Gastroesophageal sphincter (tissue), 4 donors: Measurements from ENCODE around the gene RFNG. TPM values are rescaled to one million over a fixed set of nuclear protein-coding genes. Genes with fewer than 3 reads are reported as not detected.

Source experiments
- ATAC-seq: fragments of 150-250 bp; one replicate; pipeline ENCODE4 v1.9.1; 2016; ENCODE audit warnings: mild to moderate bottlenecking, moderate library complexity
- H3K27ac ChIP-seq, 4 donors: fragments of 200-600 bp; sonication (generic) in 3 of 4; 1 replicate in 3 of 4; 2 replicates in 1 of 4; pipeline ENCODE4 v1.5.1; 2016 to 2019
- H3K27me3 ChIP-seq: fragments of 200-600 bp; sonication (generic); one replicate; pipeline ENCODE4 v1.5.1; 2019
- H3K36me3 ChIP-seq, 2 donors: fragments of 200-600 bp; sonication (generic); one replicate each; pipeline ENCODE4 v1.5.1; 2019; ENCODE audit warnings: control low read depth in 1 of 2
- H3K4me1 ChIP-seq, 3 donors: fragments of 200-600 bp; sonication (generic); 1 replicate in 2 of 3; 2 replicates in 1 of 3; pipeline ENCODE4 v1.5.1; 2016 to 2019; ENCODE audit warnings: control low read depth in 2 of 3
- H3K4me3 ChIP-seq, 2 donors: fragments of 200-600 bp; sonication (generic); one replicate each; pipeline ENCODE4 v1.5.1; 2019; ENCODE audit warnings: mild to moderate bottlenecking in 1 of 2, moderate library complexity in 1 of 2
- H3K9me3 ChIP-seq, 3 donors: fragments of 200-600 bp; sonication (generic); one replicate each; pipeline ENCODE4 v1.5.1; 2017 to 2019; ENCODE audit warnings: control low read depth in 2 of 3
- CTCF ChIP-seq, 4 experiments: fragments of 200-600 bp in 2 of 4; fragments of 450-650 bp in 2 of 4; sonication (generic) in 1 of 4; IDR thresholded peaks; one replicate each; pipeline ENCODE4 v1.5.1; 2017 to 2019; ENCODE audit warnings: antibody characterized with exemption in 4 of 4, mild to moderate bottlenecking in 2 of 4, moderate library complexity in 2 of 4
- EP300 ChIP-seq: sonication (generic); formaldehyde crosslinking; IDR thresholded peaks from one replicate; pipeline ENCODE4 v1.6.1; 2017; ENCODE audit warnings: antibody characterized with exemption, mild to moderate bottlenecking
- POLR2A ChIP-seq, 2 donors: fragments of 450-650 bp; IDR thresholded peaks; one replicate each; pipeline ENCODE4 v1.6.1; 2017; ENCODE audit warnings: antibody characterized with exemption in 2 of 2, mild to moderate bottlenecking in 2 of 2, moderate library complexity in 1 of 2
- POLR2AphosphoS5 ChIP-seq: sonication (generic); formaldehyde crosslinking; IDR thresholded peaks from one replicate; pipeline ENCODE4 v1.6.1; 2017; ENCODE audit warnings: antibody characterized with exemption
- WGBS, 2 donors: methylation state at CpG; one replicate each; pipeline ENCODE4 v1.1.5; 2018; ENCODE audit warnings: low coverage in 1 of 2; 5-methylcytosine and 5-hydroxymethylcytosine counted together
- total RNA-seq, 4 donors: library from RNA; depleted of rRNA; stranded (reverse); fragments of >200 nt; gene quantifications; one replicate each; pipeline ENCODE4 v1.1.0, GENCODE V29; 2016

Gene RFNG
- total RNA-seq, 4 donors from 2014 or later, result 28.8 to 48.2 (median 34.3) TPM

- H3K27me3 ChIP-seq, result no peaks in the 10 kb centered on the region
- ATAC-seq, result no peak
- no peak for TF ChIP-seq POLR2AphosphoS5
- TF ChIP-seq EP300, result no peak
- no peak for TF ChIP-seq CTCF (IDR thresholded peaks at IDR 0.05)
- TF ChIP-seq POLR2A (IDR thresholded peaks at IDR 0.05), result no peak
- no peak overlapping the region for H3K27ac ChIP-seq
- no CpG with 5 or more reads among the region's 47 CpGs for WGBS, 2 donors
- no peak overlapping the region for H3K4me3 ChIP-seq
- no peaks in the 10 kb centered on the region for H3K4me1 ChIP-seq
- H3K36me3 ChIP-seq, result peaks cover 0 to 100% of the 10 kb centered on the region in 2 donors
- H3K9me3 ChIP-seq, result no peaks in the 10 kb centered on the region
These were observed 37.5 kb upstream of the RFNG start for GRCh38 chr17:82088838-82089722.

GRCh38 chr17:82087961-82088837 lies 36.6 kb upstream of the RFNG start:
- Histone ChIP-seq H3K36me3 (peaks cover 0 to 100% of the 10 kb centered on the region in 2 donors), H3K4me1 (no peaks in the 10 kb centered on the region), H3K4me3 (no peak overlapping the region), H3K27ac (no peak overlapping the region), H3K27me3 (no peaks in the 10 kb centered on the region), H3K9me3 (no peaks in the 10 kb centered on the region)
- TF ChIP-seq EP300 (no peak), POLR2A (IDR thresholded peaks at IDR 0.05) (no peak), POLR2AphosphoS5 (no peak), CTCF (IDR thresholded peaks at IDR 0.05) (no peak)
- ATAC-seq, result no peak
- WGBS, 2 donors, result no CpG with 5 or more reads among the region's 48 CpGs

- Histone ChIP-seq H3K36me3 (peaks cover 0 to 100% of the 10 kb centered on the region in 2 donors), H3K9me3 (no peaks in the 10 kb centered on the region), H3K27me3 (no peaks in the 10 kb centered on the region), H3K4me3 (no peak overlapping the region), H3K4me1 (no peaks in the 10 kb centered on the region), H3K27ac (no peak overlapping the region)
- no peak for ATAC-seq
- no CpG with 5 or more reads among the region's 39 CpGs for WGBS, 2 donors
- no peak for TF ChIP-seq POLR2AphosphoS5
These were observed 35.6 kb upstream of the RFNG start for GRCh38 chr17:82086941-82087906.

GRCh38 chr17:82085931-82086764 lies 34.5 kb upstream of the RFNG start:
- peaks cover 0 to 100% of the 10 kb centered on the region in 2 donors for H3K36me3 ChIP-seq
- TF ChIP-seq POLR2A (IDR thresholded peaks at IDR 0.05), result no peak
- no peak for TF ChIP-seq EP300
- no peak for TF ChIP-seq POLR2AphosphoS5
- TF ChIP-seq CTCF (IDR thresholded peaks at IDR 0.05), result no peak
- H3K27ac ChIP-seq, result no peak overlapping the region
- no CpG with 5 or more reads among the region's 25 CpGs for WGBS, 2 donors
- H3K4me3 ChIP-seq, result no peak overlapping the region
- no peaks in the 10 kb centered on the region for H3K4me1 ChIP-seq
- ATAC-seq, result no peak
- no peaks in the 10 kb centered on the region for H3K9me3 ChIP-seq
- no peaks in the 10 kb centered on the region for H3K27me3 ChIP-seq
